HepG2 (cell line): ENCODE measurements around the gene TOP2B.

Experiments
- MLLT10 ChIP-seq: sonication (generic); formaldehyde crosslinking; IDR thresholded peaks from 2 replicates; pipeline ENCODE4 v1.4.0; 2020; ENCODE audit warnings: missing genetic modification reagents
- POLR2A ChIP-seq, 2 experiments: IDR thresholded peaks; 2 replicates each; pipeline ENCODE4 v1.6.1; 2011; ENCODE audit warnings: low read depth in 2 of 2, low read length in 2 of 2, mild to moderate bottlenecking in 1 of 2, moderate library complexity in 1 of 2; ENCODE audit not compliant: insufficient read depth in 1 of 2
- SMC3 ChIP-seq: IDR thresholded peaks from 2 replicates; pipeline ENCODE4 v1.6.1; 2011; ENCODE audit warnings: low read length, improper control_type of control experiment
- ZNF326 ChIP-seq: sonication (generic); formaldehyde crosslinking; IDR thresholded peaks from 2 replicates; pipeline ENCODE4 v1.4.0; 2020; ENCODE audit warnings: missing genetic modification reagents, borderline replicate concordance
- ZNF724P ChIP-seq: sonication (generic); formaldehyde crosslinking; IDR thresholded peaks from 2 replicates; pipeline ENCODE4 v1.8.0; 2022; ENCODE audit warnings: missing genetic modification reagents, borderline replicate concordance

- no peak for TF ChIP-seq MLLT10 (CRISPR knock-in tag)
- TF ChIP-seq SMC3, result no peak
- peak in 1 of 2 experiments; percentile 75; a peak in 2 of 4 replicates for TF ChIP-seq POLR2A (IDR thresholded peaks at IDR 0.05; ENCODE audit: insufficient read depth in 1 of 2, low read depth in 2 of 2, low read length in 2 of 2)
- no peak for TF ChIP-seq ZNF326
- no peak for TF ChIP-seq ZNF724P
These were observed at the start of gene TOP2B for GRCh38 chr3:25664812-25665314.
